ENCODE measurements around the gene MAML1.

DNA sequence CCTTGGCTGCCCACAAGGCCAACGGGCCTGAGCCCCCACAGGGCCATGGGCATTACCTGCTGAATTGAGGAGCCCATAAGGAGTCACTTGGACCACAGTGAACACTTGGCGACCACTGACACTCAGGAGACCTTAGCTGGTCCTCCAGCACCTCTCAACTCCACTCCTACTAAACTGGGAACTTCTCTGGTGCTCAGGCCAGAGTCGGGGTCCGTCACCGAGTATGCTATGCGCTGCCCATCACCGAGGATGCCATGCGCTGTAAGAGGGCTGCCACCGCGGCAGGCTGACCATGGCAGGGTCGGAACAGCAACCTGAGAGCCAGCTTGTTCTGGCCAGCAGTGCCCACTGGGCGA lies 87.5 kb downstream of the MAML1 start:
- no peak for TF ChIP-seq CTCF (IDR thresholded peaks at IDR 0.05)
- TF ChIP-seq POLR2A (IDR thresholded peaks at IDR 0.05): no peak
